SHP77 (cell line): Measurements from ENCODE around the gene USP48.
"Not testable (repeated sequence)": the region's sequence is repeated elsewhere in the genome, so short reads cannot be mapped to it uniquely, and the experiment has no call there.

Source experiments
- DNase-seq, 2 experiments: peaks; one replicate each; lab custom pipeline; 2025; lab: John Stamatoyannopoulos, UW

USP48 gene

DNA sequence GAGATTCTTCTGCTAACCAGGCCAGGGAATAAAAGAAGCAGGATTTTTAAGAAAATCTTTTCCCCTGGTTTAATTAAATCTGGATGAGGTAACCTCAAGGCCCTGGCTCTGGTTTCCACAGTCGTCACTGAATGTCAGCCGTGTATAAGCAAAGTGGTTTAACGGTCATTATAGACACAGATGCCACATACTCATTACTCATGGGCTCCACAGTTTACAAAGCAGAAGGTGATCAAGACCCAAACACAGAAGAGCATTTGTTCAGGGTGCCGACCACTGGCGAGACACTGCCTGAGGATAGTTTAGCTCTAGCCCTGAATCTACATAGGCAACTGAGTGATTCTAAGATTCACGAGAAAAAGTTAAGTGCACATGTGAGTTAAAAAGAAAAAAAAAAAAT, 86.0 kb downstream of the USP48 start:
- DNase-seq = no peak

GRCh38 chr1:21693732-21694131, 89.2 kb downstream of the USP48 start:
- no peak for DNase-seq

DNA sequence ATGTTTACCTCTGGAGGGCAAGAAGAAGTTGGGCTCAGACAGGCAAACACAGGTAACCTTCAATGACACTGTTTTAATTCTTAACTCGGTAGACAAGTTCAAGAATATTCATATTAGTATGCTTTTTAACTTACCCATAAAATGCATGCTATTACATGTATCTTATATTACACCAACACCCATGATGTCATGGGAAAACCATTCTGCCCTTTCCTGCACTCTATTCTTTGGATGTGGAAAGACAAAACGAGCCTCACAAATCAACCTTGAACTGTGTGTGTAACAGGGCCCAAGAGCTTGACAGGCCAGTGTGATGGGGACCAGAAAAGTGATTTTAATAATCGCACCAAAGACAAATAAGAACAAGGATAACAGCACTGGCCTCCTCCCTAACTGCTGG, 91.2 kb downstream of the USP48 start:
- DNase-seq = no peak

DNA sequence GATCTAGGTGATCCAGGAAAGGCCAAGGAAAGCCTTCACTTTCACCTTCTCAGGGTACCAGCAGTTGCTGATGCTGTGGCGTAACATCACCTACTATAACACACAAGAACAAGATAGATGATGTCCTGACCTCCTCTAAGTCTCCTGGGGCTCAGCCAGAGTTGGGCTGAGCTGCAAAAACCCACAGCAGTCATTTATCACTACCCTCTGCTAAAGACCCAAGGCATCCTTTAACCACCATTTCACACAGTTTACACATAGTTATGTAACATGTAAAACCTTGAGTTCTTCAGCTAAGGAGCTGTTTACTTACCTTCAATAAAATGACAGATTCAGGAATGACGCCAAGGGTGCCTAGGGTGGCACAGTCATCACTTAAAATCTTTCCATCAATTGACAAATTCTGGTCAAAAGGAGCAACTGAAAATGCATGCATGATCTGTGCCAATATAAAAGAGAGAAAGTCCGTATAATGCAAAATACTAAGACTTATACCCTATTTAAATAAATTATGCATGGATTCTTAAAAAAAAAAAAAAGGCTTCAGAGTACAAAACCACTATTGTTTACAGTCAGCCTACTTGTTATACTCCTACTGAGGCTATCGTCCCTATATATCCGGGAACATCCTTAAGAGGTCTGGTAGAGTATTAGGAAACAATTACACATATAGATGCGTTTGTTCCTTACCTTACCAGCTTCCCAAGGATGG, 93.1 kb downstream of the USP48 start:
- DNase-seq = no peak

- no peak for DNase-seq
Observed at GRCh38 chr1:21687081-21687529, 95.8 kb downstream of the USP48 start.

DNA sequence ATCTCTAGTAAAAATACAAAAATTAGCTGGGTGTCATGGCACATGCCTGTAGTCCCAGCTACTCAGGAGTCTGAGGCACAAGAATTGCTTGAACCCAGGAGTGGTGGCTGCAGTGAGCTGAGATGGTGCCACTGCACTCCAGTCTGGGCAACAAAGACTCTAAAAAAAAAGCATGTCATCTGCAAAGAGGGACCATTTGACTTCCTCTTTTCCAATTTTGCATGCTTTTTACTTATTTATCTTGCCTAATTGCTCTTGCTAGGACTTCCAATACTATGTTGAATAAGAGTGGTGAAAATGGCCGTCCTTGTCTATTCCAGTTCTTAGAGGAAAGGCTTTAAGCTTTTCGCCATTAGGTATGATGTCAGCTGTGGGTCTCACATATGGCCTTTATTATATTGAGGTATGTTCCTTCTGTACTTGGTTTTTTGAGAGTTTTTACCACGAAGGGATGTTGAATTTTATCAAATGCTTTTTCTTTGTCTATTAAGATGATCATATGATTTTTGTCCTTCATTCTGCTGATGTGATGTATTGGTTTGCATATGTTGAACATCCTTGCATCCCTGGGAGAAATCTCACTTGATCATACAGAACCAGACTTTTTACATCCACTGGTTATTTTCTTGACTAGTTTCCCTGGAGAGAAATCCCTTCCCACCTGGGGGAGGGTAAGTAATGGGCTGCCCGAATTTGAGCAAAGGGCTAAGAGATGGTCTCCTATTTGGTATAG, 96.8 kb downstream of the USP48 start:
- no peak for DNase-seq

- DNase-seq = no peak
Observed at GRCh38 chr1:21681426-21681825, 101.5 kb downstream of the USP48 start.

DNA sequence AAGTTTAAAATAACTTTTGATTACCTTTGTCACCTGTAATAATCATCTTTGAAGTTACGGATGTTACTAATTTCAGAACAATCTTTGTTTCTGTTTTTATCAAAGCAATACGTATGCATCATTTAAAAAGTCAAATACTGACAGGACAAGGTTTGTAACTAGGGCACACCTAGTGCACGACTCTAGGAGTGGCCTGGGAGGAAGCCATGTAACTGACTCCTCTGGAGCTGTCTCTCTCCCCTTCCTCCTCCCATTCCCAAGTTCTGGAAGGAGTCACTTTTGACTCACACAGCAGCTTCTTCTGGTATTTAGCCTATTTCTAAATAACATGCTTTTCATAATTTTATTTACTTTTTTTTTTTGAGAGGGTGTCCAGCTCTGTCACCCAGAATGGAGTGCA, 102.0 kb downstream of the USP48 start:
- no peak for DNase-seq

DNA sequence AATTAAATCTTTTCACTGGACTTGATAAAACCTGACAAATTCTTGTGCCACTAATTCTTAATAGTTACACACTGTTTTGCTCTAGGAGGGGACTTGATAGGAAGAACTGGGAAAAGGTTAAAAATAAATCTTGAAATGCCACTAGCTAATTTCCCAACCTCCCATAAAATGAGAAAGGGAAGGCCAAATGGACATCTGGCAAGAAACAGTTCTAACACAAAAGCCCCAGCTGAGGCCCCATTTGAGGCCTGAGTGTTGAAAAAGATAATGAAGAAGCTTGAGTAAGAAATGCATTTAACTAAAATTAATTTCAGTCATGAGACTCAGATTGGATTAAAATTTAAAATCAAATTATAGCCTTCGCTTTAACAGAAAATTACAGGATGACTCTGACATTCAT, 102.6 kb downstream of the USP48 start:
- no peak for DNase-seq

DNA sequence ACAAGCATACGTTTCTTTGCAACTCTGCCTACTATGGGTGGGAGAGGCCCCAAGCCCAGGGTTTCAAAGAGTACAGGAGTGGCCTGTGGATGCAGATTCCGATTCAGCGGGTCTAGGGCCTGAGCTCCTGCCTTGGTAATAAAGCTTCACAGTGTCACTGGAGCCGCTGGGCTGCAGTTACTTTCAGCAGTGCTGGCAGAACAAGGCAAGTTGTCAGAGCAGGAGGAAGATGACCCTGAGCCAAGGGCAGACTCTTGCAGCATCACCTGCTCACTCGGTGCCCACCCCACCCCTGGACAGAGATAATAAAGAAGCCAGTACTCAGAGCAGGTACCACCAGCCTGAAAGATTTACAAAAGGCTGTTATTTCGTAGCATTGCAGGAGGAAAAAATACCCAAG, 105.8 kb downstream of the USP48 start:
- DNase-seq = no peak

DNA sequence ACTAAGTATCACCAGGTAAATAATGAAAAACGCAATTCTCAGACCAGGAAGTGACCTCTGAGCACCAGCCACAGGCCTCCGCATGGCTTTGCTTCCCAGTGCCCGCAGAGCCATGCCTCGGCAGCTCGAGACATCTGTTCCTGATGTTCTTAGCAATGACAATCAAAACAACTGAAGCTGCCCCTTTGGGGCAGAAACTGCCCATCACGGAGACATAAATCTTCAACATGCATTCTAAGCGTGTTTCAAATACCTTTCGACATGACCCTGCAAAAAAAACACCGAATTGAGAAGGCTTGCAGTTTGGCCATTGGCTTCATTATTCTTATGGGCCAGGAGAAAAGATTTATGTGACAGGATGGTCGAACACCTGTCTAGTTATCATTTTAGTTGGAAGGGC, 108.0 kb downstream of the USP48 start:
- DNase-seq = no peak

DNA sequence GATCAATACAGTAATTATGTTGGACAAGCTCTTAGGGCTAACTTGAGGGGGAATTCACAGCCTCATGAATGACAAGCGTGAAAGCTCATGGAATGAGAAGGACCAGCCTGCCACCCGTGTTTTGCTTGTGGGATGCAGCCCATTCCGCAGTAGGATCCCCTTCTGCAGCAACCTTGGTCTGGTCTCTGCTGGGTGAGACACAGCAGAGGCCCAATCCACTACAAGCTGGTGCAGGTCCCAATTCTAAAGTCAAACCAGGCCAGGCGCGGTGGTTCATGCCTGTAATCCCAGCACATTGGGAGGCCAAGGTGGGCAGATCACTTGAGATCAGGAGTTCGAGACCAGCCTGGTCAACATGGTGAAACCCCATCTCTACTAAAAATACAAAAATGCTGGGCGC, 109.1 kb downstream of the USP48 start:
- DNase-seq = not testable (repeated sequence)

- peak in 1 of 2 experiments; percentile 42 for DNase-seq
Observed at GRCh38 chr1:21673277-21673780, 109.6 kb downstream of the USP48 start.

GRCh38 chr1:21672478-21673276, 110.3 kb downstream of the USP48 start:
- DNase-seq = no peak

- no peak for DNase-seq
Observed at GRCh38 chr1:21671915-21672314, 111.0 kb downstream of the USP48 start.

DNA sequence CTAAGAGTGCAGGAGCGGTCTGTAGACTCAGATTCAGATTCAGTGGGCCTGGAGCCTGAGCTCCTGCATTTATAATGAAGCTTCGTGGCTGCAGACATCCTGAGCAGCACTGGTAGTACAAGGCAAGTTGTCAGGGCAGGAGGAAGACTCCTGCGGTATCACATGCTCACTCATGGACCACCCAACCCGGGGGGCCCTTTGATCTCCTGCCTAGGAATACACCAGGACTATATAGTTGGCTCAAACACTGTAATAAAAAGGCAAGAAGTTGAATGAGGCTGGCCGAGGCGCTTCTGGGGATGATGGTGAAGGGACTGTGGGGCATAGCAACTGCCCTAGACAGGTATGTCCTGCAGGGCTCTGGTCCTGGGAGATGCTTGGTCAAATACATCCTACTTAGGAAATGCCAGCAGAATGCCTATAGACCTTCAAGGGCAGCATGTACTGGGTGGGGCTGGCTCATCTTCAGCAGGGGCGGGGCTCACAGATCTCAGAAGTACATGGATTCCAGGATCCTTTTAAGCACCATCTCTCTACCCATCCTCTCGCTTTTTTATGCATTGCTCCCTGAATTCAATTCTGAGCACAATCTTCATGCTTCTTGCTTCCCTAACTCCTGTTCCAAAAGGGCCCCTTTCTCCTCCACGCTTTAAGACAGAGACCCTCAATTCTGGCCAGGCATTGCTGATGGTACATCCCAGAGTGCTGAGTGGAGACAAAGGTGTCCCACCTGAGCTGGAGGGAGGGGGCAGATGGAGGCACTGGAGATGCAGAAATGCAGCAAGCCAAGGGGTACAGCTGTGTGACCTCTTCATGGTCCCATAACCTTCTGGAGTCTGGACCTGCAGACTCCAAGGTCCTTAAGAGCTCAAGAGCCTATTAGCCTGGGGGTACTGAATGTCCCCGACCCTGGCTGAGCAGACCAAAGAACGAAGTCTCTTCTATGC, 111.7 kb downstream of the USP48 start:
- DNase-seq = no peak

DNA sequence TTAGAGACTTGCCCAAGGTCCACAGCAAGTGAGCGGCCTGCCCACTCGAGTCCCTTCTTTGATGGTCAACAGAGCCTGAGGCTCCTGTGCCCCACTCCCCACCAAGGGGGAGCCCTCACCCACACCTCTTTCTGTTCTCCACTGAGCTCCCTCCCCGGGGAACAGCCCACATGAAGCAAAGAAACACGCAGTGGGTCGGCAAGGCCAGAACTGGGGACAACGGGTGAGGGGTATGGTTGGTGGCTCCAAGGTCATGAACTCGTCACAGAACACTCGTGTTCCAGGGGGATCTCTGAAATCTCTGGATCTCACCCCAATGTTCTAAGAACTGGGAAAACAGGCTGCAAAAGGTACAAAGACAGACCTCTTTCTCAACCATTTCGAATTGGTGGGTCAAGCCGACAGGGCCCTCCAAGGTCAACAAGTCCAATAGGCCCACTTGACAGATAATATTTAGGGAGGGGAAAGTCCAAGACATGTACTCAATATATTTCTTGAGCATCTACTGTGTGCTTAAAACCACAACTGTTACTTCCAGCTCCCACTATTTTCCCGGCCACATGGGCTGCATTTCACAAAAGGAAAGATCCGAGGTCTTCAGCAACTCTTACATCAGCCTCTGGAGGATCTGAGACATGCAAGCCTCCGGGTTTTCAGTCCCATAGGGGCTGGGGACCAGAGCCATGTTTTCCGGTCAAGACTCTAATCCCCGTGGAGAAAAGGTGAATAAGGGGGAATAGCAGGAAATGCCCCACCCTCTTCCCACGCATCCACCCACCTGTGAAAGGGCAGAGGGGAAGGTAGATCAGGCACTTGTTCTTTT, 112.7 kb downstream of the USP48 start:
- no peak for DNase-seq

DNA sequence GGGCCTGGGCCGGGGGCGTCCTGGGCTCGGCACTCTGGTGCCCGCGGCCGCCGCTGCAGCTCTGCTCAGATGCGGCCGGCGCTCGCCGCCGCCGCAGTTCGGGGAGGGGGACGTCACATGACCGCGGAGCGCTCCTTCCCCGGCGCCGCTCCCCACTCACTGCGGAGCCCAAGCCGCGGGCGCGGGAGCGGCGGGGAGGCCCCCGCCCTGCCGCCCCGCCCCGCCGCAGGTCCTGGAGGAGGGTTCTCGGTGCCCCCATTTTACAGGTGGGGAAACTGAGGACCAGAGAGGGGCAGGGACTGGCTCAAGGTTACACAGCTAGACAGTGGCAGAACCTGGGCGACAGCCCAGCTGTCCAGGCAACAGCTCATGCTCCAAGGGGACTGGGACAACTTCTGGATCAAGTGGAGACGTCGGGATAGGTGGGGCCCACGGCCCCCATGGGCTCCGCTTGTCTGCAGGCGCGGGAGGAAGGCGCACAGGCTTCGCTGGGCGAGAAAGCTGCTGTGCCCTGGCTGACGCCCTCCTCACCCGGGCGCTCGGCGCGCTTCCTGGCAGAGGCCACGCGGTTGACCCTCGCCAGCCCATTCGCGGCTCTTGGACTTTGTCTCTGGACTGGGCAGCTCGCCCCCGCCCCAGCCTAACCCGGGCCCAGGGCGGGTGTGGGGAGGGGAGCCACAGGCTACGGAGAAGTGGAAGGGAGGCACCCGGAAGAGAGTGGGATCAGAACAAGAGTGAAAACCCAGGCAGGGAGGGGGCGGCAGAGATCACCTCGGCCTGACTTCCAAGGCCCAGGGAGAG, 113.5 kb downstream of the USP48 start, which contains the start of gene RAP1GAP:
TSS of gene RAP1GAP (minus strand) at position 100 of the 801 bp plus-strand sequence. CDS start 49,325 bp downstream, outside the sequence.
- DNase-seq = peak in 1 of 2 experiments; percentile 26

GRCh38 chr1:21668951-21669257, 114.0 kb downstream of the USP48 start:
- DNase-seq = no peak
